HPDE6-E6E7 (cell line): ENCODE data around the gene HDX.
"Not testable (repeated sequence)": the region's sequence is repeated elsewhere in the genome, so short reads cannot be mapped to it uniquely, and the experiment has no call there.

Experiments used
- DNase-seq: peaks from one replicate; pipeline ENCODE4 v3.0.0; 2011; ENCODE audit warnings: missing footprints; ENCODE audit errors: extremely low spot score

HDX gene

GRCh38 chrX:84501798-84502628, at the start of gene HDX:
Gene HDX, minus strand, starts transcription at chrX:84502453. Its CDS starts 27,056 bp downstream, at chrX:84475397.
- DNase-seq: peak; percentile 45

GRCh38 chrX:84541315-84541714, 39.1 kb upstream of the HDX start:
- DNase-seq: not testable (repeated sequence)

- DNase-seq: not testable (repeated sequence)
Observed at GRCh38 chrX:84537627-84538026, 35.4 kb upstream of the HDX start.

GRCh38 chrX:84488426-84488825, 13.8 kb downstream of the HDX start:
- DNase-seq: no peak

GRCh38 chrX:84487365-84488353, 14.6 kb downstream of the HDX start:
- DNase-seq: no peak

GRCh38 chrX:84479086-84479485, 23.2 kb downstream of the HDX start:
- no peak for DNase-seq

- no peak for DNase-seq
Observed at GRCh38 chrX:84477114-84477513, 25.1 kb downstream of the HDX start.

GRCh38 chrX:84475596-84475995, 26.7 kb downstream of the HDX start:
- no peak for DNase-seq

GRCh38 chrX:84475101-84475500, 27.2 kb downstream of the HDX start:
- no peak for DNase-seq

- no peak for DNase-seq
Observed at GRCh38 chrX:84469226-84469625, 33.0 kb downstream of the HDX start.

- no peak for DNase-seq
Observed at GRCh38 chrX:84467898-84468297, 34.4 kb downstream of the HDX start.

GRCh38 chrX:84453351-84454246, 48.7 kb downstream of the HDX start:
- DNase-seq: no peak

GRCh38 chrX:84441143-84441542, 61.1 kb downstream of the HDX start:
- no peak for DNase-seq

- no peak for DNase-seq
Observed at GRCh38 chrX:84415140-84415539, 87.1 kb downstream of the HDX start.

- no peak for DNase-seq
Observed at GRCh38 chrX:84363663-84364062, 138.6 kb downstream of the HDX start.

- DNase-seq: no peak
Observed at GRCh38 chrX:84363051-84363450, 139.2 kb downstream of the HDX start.

- DNase-seq: no peak
Observed at GRCh38 chrX:84362184-84362838, 139.9 kb downstream of the HDX start.

GRCh38 chrX:84358271-84358670, 144.0 kb downstream of the HDX start:
- DNase-seq: no peak

- no peak for DNase-seq
Observed at GRCh38 chrX:84357296-84357695, 145.0 kb downstream of the HDX start.

- no peak for DNase-seq
Observed at GRCh38 chrX:84340968-84341367, 161.3 kb downstream of the HDX start.
